Small intestine (tissue), 16 donors: Measurements from ENCODE around the gene HOTAIR. TPM values are rescaled to one million over a fixed set of nuclear protein-coding genes. Genes with fewer than 3 reads are reported as not detected.

Experiments
- DNase-seq, 2 donors: peaks; one replicate each; pipeline versions ENCODE4 v3.0.0 to v3.0.0-alpha.2; 2013
- FAIRE-seq: peaks from 2 replicates; lab custom pipeline; 2012; peaks lifted over from hg19 to GRCh38; lab: Jason Lieb, UNC
- H3K27ac ChIP-seq, 3 donors: one replicate each; pipeline ENCODE4 v1.5.1; 2013; ENCODE audit warnings: low read length in 2 of 3, mild to moderate bottlenecking in 2 of 3, control low read depth in 1 of 3, inconsistent platforms in 1 of 3, low read depth in 1 of 3, moderate library complexity in 1 of 3
- H3K27me3 ChIP-seq, 3 donors: one replicate each; pipeline ENCODE4 v1.6.1; 2013; ENCODE audit warnings: low read length in 3 of 3, inconsistent platforms in 1 of 3; ENCODE audit not compliant: control insufficient read depth in 3 of 3, insufficient read depth in 3 of 3
- H3K36me3 ChIP-seq, 3 donors: one replicate each; pipeline ENCODE4 v1.6.1; 2013; ENCODE audit warnings: low read length in 3 of 3, inconsistent platforms in 1 of 3, low read depth in 1 of 3, mild to moderate bottlenecking in 1 of 3, moderate library complexity in 1 of 3; ENCODE audit not compliant: control insufficient read depth in 3 of 3, insufficient read depth in 2 of 3
- H3K4me1 ChIP-seq, 3 donors: one replicate each; pipeline ENCODE4 v1.6.1; 2013; ENCODE audit warnings: low read length in 2 of 3, inconsistent platforms in 1 of 3, low read depth in 1 of 3, mild to moderate bottlenecking in 1 of 3, moderate library complexity in 1 of 3; ENCODE audit not compliant: control insufficient read depth in 3 of 3, insufficient read depth in 2 of 3
- H3K4me3 ChIP-seq, 3 donors: one replicate each; pipeline ENCODE4 v1.5.1; 2013; ENCODE audit warnings: low read length in 3 of 3, control low read depth in 1 of 3, inconsistent platforms in 1 of 3, low read depth in 1 of 3, mild to moderate bottlenecking in 1 of 3, moderate library complexity in 1 of 3
- H3K9me3 ChIP-seq, 2 donors: one replicate each; pipeline ENCODE4 v1.6.1; 2013; ENCODE audit warnings: low read depth in 1 of 2, low read length in 1 of 2; ENCODE audit not compliant: control insufficient read depth in 2 of 2, insufficient read depth in 1 of 2
- WGBS, 3 donors: extraction: QIAGEN DNeasy Blood & Tissue Kit; methylation state at CpG; one replicate each; pipeline ENCODE4 v1.1.7; 2013; 5-methylcytosine and 5-hydroxymethylcytosine counted together
- long read RNA-seq, 10 donors: transcript quantifications; one replicate each; lab custom pipeline, GENCODE V29; 2026
- polyA plus RNA-seq, 4 donors: library from polyadenylated mRNA; stranded (reverse) in 3 of 4; unstranded in 1 of 4; fragments of 200-250 nt in 3 of 4; fragments of 120-200 nt in 1 of 4; gene quantifications; one replicate each; pipeline versions ENCODE4 v1.2.1 to v1.2.3, GENCODE V29; 2013
- donor health status: healthy with polysubstance abuse.
- donor health status: control.
- donor health status: control.
- donor health status: Bipolar disorder and iron deficiency.
- donor health status: healthy.

The HOTAIR gene
- polyA plus RNA-seq, result under 1 TPM in 1 of 4 donors, not detected in 3; 0.24 TPM
- long read RNA-seq, donor 1, result 0 reads
- long read RNA-seq, donor 2, result 0 reads
- long read RNA-seq, donor 3, result 0 reads
- long read RNA-seq, donor 4, result 0 reads
- long read RNA-seq, donor 5, result 0 reads
- long read RNA-seq, donor 6, result 0 reads
- long read RNA-seq, donor 7, result 0 reads
- long read RNA-seq, donor 8, result 0 reads
- long read RNA-seq, donor 9, result 0 reads
- long read RNA-seq, donor 10, result 0 reads

DNA sequence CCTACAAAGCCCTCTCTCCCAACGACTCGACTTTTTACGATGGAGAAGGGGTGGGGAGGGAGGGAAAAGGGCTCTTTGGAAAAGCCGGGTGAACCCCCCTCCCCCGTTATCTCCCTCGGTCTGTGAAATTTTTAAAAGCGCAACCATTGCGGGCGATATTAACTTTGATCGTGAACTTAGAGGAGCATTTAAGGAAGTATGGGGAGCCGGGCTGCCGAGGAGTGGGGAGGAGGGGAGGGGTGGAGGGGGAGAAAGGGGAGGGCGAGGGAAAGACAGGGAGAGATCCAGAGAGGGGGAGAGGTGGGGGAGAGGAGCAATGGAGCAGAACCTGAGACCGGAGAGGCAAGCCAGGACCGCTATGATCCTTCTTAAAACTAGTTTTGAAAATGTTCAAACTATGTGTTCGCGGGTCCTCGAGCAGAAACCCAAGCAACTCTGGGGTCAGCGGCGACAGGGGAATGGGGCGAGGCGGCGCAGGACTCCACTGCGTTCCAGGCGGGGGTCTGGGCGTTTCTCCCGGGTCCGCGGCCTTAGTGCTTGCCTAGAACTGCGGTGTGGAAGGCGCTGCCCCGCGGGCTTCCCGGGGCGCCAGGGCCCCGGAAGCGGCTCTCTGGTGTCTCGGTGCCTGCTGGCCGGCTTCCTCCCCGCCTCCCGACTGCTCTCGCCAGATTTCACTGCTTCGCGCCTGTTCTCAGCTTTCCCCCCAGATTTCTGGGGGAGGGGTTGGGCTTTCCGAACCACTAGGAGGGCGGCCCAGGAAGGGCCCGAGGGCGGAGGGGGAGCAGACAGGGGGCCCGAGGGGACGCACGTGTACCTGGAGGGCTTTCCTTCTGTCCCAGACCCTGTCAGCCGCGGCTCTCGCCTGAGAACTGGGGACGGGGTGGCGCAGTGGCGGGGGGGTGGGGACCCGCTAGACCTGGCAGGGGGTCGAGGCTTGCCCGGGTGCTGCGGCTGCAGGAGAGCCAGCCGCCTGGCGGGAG, at the start of gene HOTAIR:
Gene HOTAIR, minus strand, starts transcription at position 871 of the 980 bp plus-strand sequence.
- Histone ChIP-seq H3K9me3 (peaks cover 0 to 16% of the 10 kb centered on the region in 2 donors), H3K27ac (peak within 1 kb of the TSS in 1 of 3 donors; percentile 27), H3K4me1 (peaks cover 3 to 28% (median 13%) of the 10 kb centered on the region in 3 donors), H3K27me3 (peaks cover 5 to 91% (median 70%) of the 10 kb centered on the region in 3 donors), H3K4me3 (peak within 1 kb of the TSS in 2 of 3 donors; percentile 41 to 43), H3K36me3 (no peaks in the 10 kb centered on the region)
- WGBS, 3 donors, result 3% methylated on average over 55 to 63 of the region's 63 CpGs
- FAIRE-seq (no peak), DNase-seq (peak; percentile 38 to 65)

DNA sequence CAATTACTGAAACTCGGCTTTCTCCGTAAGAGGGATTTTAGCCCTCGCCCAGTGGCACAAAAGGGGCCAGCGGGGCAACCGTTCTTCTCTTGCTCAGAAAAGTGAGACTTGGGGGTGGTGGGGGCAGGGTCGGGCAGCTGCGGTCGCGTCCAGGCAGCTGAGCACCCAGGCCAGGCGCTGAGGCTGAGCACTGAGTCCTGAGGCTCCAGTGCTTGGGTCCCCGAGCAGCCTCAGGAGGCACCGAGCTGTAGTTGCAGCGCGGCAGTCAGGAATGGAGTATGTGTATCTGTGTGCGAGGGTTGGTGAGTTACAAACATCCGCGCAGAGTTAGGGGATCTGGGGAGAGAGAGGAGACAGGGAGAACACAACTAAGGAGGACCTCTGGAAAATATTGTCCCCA, 49.4 kb upstream of the HOTAIR start:
- no peaks in the 10 kb centered on the region for H3K36me3 ChIP-seq
- DNase-seq (no peak), FAIRE-seq (no peak)
- H3K27ac ChIP-seq, result peak overlapping the region in 1 of 3 donors; percentile 19
- WGBS, 3 donors, result 54 to 72% (median 62%) methylated on average over 17 of the region's 17 CpGs
- H3K9me3 ChIP-seq, result no peaks in the 10 kb centered on the region
- peaks cover 0 to 49% (median 4%) of the 10 kb centered on the region in 3 donors for H3K4me1 ChIP-seq
- H3K4me3 ChIP-seq, result no peak overlapping the region
- peaks cover 6 to 97% (median 51%) of the 10 kb centered on the region in 3 donors for H3K27me3 ChIP-seq

DNA sequence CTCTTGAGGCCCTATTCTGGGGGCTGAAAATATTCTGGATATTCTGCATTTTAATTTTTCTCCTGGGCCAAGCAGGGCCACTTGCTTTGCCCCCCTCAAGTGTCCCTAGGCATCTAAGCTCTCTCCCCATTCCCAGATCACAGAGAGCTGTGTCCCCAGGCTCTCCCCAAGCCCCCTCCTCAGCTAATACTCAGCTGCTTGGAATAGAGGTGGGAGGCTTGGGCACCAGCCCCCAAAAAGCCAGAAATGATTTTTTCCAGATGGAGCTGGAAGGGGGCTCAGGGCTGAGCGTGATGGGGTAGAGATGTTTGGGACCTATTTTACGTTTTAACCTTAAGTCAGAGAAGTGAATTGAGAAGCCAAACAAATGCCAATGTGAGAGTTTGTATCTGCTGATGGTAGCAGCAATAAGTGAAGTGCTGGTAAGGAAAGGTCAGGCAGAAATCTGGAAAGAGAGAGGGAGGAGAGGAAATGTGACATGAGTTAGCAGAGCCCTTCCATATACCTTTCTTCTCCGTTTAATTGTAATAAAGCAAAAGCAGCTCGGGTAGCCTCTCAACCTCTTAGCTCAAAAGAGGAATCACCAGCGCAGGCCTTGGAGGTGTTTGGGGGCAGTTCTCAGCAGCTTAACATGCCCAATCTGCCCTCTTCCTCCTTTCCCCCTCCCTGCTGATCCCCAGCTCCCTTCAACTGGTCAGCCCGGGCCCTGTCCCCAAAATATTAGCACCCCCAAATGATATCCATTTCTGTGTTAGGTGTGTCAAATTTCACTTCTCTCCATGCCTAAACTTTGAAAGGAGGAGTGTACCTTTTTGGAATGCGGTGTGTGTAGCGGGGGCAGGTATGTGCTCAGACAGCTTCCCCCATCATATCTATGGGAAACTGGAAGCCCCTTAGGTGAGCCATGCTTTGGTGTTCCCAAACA, 48.5 kb upstream of the HOTAIR start:
- Histone ChIP-seq H3K27ac (no peak overlapping the region), H3K9me3 (no peaks in the 10 kb centered on the region), H3K4me3 (no peak overlapping the region), H3K27me3 (peaks cover 6 to 96% (median 49%) of the 10 kb centered on the region in 3 donors), H3K36me3 (no peaks in the 10 kb centered on the region), H3K4me1 (peaks cover 0 to 46% (median 6%) of the 10 kb centered on the region in 3 donors)
- DNase-seq (no peak), FAIRE-seq (no peak)
- WGBS, 3 donors, result 50 to 64% (median 56%) methylated on average over 8 of the region's 8 CpGs

DNA sequence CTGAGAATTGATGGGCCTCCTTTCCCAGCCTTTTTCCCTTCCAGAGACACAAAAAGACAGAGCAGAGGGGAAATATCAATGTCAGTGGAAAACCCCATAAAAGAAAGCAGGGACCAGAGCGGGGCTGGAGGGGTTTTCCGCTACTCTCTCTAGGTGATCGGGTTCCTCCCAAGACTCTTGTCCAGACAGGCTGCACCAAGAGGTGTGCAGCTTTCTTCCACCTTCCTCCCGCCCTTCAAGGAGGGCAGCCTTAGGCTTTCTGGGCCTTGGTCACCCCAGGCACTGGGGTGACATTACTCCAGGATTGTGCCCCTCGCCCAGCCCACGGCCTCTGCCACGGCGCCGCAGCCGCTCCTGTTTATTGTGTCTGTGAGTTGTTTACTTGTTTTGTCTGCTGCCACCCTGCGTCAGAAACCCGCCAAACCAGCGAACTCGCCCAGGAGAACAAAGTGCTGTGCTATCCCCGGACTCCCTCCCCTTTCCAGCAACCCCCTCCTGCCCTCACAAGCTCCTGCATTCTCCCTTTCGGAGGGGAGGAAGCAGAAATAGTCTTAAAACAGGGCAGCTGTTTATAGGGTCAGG, 46.8 kb upstream of the HOTAIR start:
- DNase-seq, result no peak
- WGBS, 3 donors, result 17 to 33% (median 20%) methylated on average over 16 of the region's 16 CpGs
- H3K36me3 ChIP-seq, result no peaks in the 10 kb centered on the region
- H3K9me3 ChIP-seq, result no peaks in the 10 kb centered on the region
- no peak for FAIRE-seq
- peaks cover 6 to 96% (median 44%) of the 10 kb centered on the region in 3 donors for H3K27me3 ChIP-seq
- H3K4me3 ChIP-seq, result no peak overlapping the region
- H3K4me1 ChIP-seq, result peaks cover 0 to 37% (median 2%) of the 10 kb centered on the region in 3 donors
- peak overlapping the region in 1 of 3 donors; percentile 19 for H3K27ac ChIP-seq

DNA sequence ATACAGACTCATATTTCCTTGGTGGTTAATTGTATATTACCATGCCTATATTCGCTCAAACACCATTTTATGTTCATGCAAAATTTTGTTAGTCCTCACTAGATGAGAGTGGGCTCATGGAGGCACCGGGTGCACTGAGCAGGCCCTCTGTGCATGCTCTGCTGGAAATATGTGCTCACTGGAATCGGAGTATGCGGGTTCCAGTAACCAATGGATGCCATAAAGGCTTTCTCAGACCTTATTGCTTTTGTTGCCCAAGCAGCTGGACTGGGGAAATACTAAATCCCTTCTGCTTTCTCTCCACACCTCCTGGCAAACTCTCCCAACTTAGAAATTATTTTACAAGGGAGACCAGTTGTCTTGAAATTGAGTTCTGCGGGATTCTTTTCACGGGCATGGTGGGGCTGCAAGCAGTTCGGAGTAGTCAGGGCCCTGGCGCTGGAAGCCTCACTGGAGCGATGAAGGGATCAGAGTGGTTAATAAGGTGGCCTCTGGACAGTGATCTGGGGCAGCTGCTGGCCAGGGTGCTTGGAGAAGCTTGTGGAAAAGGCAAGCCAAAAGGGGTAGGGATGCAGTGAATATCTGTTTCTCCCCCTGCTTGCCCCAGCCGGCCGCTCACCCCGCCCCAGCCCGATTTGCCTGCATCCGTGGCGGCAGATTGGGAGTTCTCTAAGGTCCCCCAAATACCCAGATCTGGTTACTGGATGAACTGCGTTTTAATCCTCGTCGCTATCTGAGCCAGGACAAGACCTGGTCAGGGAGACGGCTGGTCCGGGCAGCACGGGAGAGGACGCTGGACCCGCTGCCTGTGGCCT, 46.0 kb upstream of the HOTAIR start:
- H3K36me3 ChIP-seq, result no peaks in the 10 kb centered on the region
- H3K4me3 ChIP-seq, result peak overlapping the region in 1 of 3 donors; percentile 9
- FAIRE-seq (no peak), DNase-seq (no peak)
- H3K27ac ChIP-seq, result peak overlapping the region in 2 of 3 donors; percentile 19 to 27
- no peaks in the 10 kb centered on the region for H3K9me3 ChIP-seq
- H3K4me1 ChIP-seq, result peaks cover 0 to 36% (median 2%) of the 10 kb centered on the region in 3 donors
- peaks cover 6 to 95% (median 44%) of the 10 kb centered on the region in 3 donors for H3K27me3 ChIP-seq
- 64 to 78% (median 75%) methylated on average over 23 of the region's 23 CpGs for WGBS, 3 donors

DNA sequence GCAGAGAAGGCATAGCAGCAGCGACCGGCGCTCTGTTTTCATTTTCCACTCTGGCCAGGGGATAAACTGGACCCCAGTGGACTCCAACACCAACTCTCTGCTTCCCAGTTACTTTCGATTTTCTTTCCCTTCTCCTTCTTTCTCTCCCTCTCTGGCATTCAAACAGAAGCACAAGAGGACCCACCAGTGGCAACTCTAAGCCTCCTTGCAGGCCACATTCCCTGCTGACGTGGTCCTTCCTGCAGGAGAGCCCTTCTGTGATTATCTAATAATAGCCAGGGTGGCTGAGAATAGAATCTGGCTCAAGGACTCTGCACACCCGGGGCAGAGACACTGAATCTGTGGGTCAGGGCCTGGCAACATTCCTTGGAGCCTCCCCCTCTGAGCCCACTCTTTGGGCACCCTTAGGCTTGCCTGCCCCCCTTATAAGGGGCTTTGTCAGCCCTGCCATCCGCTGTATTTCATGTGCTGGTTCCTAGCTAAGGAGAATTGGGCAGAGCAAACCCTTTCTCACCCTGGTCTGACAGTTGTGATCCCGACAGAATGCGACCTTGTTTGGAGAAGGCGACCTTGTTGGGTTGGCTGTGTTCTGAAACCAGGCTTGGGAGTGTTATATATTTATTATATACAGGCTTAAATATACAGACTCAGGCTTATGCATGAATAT, 45.3 kb upstream of the HOTAIR start:
- peaks cover 0 to 3% of the 10 kb centered on the region in 2 donors for H3K9me3 ChIP-seq
- H3K4me3 ChIP-seq, result peak overlapping the region in 1 of 3 donors; percentile 9
- H3K27me3 ChIP-seq, result peaks cover 6 to 95% (median 48%) of the 10 kb centered on the region in 3 donors
- FAIRE-seq (no peak), DNase-seq (no peak)
- peaks cover 0 to 32% (median 2%) of the 10 kb centered on the region in 3 donors for H3K4me1 ChIP-seq
- no peaks in the 10 kb centered on the region for H3K36me3 ChIP-seq
- H3K27ac ChIP-seq, result peak overlapping the region in 2 of 3 donors; percentile 41 to 85
- 35 to 44% (median 37%) methylated on average over 10 of the region's 10 CpGs for WGBS, 3 donors
